Stimulated activated CD8-positive, alpha-beta memory T cell treated with anti-CD3 and anti-CD28 coated beads, Interleukin-12 subunit alpha, Interleukin-12 subunit beta, amount 100 ng/mL, for 1 hour (primary cell): ENCODE data around the gene PVALEF.
"Not testable (repeated sequence)": the region's sequence is repeated elsewhere in the genome, so short reads cannot be mapped to it uniquely, and the experiment has no call there.

ENCODE experiments used
- DNase-seq: peaks from one replicate; pipeline ENCODE4 v3.0.0-alpha.2; 2020; ENCODE audit warnings: low read depth

PVALEF gene

DNA sequence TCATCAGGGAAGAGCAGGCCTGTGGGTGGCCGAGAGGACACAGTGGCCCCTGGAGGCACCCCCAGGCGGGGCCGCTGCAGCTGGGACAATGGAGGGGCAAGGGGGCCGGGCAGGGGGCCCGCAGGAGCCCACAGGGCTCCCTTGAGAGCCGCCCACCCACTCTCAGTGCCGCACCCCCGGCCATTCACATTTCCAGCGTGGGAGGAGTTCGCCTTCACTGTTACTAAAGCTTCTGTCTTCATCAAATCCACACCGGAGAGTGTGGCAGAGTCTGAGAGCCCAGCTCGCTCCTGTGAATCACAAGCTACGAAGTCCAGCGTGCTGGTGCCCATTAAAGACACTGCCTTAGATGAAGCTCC, 20.9 kb upstream of the PVALEF start:
- DNase-seq: no peak

DNA sequence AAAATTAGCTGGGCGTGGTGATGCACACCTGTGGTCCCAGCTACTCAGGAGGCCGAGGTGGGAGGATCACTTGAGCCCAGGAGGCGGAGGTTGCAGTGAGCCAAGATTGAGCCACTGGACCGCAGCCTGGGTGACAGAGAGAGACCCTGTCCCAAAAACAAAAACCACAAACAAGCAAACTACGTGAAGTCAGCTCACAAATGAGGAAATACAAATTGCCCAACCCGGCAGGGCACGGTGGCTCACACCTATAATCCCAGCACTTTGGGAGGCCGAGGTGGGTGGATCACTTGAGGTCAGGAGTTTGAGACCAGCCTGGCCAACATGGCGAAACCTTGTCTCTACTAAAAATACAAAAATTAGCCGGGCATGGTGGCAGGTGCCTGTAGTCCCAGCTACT, 19.1 kb upstream of the PVALEF start:
- DNase-seq: not testable (repeated sequence)

DNA sequence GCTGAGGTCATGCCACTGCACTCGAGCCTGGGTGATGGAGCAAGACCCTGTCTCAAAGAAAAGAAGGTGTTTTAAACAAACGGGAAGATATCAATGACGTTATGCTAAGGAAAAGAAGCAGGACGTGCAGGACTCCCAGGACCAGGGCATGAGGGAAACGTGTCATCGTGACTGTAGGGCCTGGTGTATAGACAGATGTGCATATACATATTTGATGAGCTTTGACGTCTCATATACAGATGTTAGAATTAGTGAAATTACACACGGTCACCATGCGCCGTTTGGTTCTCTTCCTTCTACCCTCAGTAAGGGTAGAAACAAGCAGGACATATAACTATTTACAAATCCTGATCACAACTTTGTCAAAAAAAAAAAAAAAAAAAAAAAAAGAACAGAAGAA, 17.6 kb upstream of the PVALEF start:
- DNase-seq: no peak

DNA sequence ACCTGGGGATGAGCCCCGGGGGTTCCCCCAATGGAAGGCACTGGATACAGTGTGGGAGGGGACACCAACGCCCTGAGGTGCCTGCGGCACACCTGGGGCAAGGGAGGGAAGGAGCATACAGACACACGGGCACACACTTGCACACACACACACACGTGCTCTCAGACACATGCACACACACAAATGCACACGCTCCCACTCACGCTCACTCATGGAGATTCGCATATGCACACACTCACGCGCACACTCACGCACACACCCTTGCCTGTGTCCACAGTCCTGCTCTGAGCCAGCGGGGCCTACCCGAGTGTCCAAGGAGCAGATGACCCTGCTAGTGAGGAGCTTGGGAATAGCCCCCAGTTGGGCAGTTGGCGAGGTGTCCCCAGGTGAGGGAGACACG, 16.7 kb upstream of the PVALEF start:
- DNase-seq: no peak

GRCh38 chr17:81148986-81149533, 16.2 kb upstream of the PVALEF start:
- no peak for DNase-seq

DNA sequence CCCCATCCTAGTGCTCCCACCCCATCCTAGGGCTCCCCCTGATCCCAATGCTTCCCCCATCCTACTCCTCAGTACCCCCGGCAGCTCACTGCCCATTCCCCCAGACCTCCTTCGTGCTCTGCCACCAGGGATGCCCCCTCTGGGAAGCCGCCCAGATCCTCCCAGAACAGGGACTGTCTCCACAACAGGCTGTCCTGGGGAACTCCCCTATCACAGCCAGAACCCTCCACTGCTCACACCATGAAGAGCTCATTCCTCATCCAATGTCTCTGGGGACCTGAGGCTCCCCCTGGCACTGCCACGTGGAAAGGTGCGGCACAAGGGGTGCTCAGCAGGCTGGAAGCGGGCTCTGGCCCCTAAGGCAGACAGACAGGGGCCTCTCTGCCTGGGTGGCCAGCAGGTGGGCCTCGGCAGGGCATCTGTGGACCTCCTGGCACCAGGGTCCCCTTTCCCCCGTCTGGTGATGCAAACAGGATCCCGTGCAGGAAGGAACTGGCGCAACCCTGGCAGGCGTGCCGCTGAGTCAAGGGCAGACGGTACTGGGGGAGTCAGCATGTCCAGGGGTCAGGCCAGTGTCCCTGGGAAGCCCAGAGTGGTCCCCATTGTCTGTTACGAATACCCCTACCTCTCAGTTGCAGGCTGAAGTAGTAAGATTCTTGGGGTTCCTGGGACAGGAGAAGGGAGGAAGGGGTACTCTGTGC, 14.8 kb upstream of the PVALEF start:
- no peak for DNase-seq

- DNase-seq: no peak
These were observed 14.0 kb upstream of the PVALEF start for GRCh38 chr17:81151278-81151677.

DNA sequence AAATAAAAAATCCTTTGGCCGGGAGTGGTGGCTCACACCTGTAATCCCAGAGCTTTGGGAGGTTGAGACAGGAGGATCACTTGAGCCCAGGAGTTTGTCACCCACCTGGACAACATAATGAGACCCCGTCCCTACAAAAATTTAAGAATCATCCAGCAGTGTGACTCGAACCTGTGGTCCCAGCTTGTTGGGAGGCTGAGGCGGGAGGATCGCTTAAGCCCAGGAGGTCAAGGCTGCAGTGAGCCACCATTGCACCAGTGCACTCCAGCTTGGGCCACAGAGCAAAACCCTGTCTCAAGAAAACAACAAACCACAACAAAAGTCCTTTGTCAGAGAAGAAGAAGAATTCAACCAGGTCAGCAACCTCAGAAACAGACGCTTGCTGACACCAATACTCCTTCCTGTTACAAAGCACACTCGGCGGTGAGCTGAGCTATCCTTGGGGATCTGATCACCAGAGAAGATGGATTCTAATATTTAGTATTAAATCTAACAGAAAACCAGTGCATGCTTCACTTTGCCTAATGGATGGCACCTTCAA, 12.9 kb upstream of the PVALEF start:
- no peak for DNase-seq

- no peak for DNase-seq
These were observed 11.9 kb upstream of the PVALEF start for GRCh38 chr17:81153340-81153803.

- DNase-seq: not testable (repeated sequence)
These were observed 11.3 kb upstream of the PVALEF start for GRCh38 chr17:81154016-81154415.

DNA sequence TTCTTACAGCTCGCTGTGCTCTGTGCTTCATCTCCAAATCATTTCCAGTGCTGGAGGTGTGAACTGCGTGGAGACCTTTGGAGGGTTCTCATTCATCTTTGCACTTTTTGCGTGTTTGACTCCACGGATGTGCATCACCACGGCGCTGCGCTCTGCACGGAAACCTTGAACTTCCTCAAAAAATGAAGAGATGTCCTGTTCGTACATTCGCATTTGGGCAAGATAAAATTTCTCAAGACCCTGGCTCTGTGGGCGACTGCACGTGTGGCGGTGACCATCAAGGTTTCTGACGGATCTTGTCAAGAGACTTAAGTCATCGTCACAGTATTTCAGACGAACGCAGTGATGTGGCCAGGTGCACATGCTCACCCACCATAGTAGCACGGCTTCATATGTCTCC, 10.3 kb upstream of the PVALEF start:
- no peak for DNase-seq

DNA sequence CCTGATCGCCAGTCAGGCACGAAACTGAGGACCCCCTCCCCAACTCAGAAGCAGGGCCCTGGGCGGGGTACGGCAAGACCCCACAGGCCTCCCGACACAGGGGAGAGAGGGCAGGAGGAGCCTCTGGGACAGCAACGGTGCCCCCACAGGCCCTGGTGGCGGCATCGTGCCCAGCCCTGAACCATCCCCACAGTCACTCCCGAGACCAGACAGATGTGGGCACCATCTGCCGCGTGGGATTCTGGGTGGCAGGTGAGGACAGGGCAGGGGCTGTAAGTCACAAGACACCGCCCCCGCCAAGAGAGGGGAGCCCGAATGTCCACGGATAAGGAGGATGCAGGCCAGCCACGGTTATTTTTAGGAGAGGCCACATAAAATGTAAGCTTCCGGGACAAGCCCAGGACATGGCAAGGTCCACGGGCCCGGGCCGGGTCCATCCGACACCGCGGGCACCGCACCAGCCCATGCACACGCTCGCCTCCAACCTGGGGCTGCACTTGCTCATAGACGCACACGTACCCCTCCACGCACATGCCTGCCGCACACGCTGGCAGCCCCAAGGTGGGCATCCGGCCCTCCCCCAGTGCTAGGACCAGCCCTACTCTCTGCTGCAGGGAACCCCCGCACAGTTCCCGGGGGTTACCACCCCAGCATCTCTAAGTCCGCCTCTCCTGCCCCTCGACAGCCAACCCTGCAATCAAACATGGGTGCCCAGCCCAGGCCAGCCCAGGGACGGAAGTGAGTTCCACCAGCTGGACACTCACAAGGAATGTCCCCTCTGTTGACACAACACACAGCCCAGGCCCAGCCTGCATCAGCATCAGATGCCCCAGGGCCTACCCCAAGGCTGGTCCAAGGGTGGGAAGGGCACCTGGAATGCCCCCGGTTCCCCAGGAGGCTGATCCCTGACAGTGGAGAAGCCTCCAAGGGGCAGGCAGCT, 8.2 kb upstream of the PVALEF start:
- no peak for DNase-seq

DNA sequence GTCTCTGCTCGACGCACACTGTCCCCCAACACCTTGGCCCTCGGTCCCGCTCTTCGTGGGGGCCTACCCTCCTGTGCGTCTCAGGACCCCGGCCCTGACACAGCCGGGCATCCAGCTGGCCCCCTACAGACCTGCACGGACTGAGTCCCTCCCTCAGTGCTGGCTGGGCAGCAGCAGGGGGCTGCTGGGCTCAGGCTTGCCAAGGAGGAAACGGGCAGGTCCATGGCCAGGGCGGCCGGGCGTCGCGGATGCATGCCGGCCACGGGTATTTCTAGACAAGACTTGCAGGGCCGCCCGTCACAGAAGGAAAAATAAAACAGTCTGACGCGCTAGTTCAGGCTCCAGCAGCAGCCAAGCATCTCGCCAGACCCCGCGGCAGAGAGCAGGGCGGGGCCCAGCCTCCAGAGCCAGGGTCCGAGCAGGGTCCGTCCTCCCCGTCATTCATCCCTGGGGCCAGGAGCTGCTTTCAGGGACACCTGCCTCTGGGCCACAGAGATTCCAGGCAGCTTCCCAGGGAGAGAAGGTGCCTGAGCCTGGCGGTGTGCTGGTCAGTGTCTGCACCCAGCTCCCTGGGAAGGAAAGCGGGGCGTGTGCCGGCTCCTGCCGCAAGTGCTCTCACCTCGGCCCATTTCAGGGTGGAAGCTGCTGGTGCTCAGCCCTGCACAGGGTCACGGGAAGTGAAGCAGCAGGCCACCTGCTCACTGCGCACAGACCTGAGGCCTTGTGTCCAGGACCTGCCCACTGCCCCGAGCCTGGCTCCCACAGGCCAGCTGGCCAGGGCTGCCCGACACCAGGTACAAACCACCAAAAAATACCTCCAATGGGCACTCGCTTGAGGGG, 7.2 kb upstream of the PVALEF start:
- DNase-seq: no peak

DNA sequence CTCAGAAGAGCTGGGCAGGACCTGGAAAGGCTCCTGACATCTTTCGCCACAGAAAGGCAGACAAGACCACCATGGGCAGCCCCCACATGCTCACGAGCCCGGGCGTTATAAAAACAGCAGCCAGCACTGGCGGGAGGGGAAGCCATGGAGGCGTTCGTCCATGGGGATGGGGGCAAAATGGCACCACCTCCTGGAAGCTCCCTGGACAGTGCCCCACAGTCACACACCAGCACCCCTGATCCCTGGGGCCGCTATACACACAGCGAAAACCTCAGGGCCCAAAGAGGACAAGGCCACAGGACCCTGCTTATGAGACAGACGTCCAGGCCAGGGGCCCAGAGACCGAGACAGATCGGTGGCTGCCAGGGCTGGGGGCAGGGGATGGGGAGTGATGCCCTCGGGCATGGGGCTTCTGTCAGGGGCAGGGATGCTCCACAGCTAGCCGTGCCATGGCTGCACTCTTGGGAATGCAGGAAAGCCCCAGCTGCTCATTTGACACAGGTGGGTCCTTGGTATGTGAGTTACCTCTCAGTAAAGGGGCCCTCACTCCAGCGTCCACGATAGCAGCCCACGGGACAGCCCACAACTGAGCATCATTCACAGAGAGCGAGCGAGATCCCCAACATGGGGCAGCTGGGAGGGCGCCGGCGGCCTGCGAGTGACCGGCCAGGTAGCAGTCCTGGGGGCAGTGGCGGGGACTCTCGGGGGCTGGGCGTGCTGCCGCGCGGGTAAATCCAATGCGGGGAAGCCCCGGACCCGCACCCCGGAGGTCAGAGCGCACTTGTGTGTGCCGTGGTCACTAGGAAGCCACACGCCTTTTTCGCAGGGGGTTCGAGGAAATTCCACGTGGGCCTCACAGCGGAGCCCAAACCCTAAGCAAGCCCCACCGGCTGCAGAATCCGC, 6.4 kb upstream of the PVALEF start:
- no peak for DNase-seq

DNA sequence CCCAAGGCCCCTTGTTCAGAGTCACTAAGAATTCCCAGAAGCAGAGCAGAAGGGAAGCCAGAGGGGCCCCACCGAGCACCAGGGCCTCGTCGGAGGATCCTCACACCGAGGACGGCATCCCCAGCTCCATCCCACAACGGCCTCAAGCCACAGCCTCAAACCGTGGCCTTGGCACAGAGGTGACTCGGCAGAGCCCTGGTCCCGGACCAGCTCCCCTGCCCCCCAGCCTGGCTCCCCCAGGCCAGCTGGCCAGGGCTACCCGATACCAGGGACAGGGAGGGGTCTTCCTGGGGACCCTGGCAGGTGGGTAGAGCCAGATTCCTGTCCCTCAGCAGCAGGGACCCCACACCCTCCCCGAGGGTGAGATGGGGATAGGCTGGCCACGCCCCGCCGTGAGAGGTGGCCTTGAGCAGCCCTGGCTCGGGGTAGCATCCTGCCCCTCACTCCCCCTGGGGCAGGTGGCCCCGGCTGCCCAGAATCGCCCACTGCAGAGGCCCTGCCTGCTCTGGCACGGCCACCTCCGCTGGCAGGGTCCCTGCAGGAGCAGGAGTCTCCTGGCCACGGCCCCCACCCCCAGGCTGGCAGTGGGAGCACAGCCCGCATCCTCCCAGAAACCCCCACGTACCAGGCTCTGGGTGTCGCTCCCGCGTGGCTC, 5.6 kb upstream of the PVALEF start:
- no peak for DNase-seq

DNA sequence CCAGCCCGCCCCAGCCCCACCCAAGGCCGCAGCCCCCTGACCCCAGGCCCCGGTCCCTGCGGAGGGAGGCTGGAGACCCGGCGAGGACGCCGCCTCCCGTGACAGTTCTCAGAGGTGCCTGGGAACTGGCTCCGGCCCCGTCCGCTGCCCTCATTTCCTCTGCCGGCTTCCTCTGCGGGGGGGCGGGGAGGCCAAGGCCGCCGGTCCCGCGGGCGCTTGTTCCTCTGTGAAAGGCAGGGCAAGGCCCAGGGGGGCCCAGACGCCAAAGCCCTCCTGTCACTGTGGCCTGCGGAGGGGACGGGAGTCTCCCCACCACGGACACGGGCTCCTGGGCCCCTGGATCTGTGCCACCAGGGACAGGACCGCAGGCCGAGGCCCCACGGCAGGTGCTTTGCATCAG, 5.0 kb upstream of the PVALEF start:
- no peak for DNase-seq

DNA sequence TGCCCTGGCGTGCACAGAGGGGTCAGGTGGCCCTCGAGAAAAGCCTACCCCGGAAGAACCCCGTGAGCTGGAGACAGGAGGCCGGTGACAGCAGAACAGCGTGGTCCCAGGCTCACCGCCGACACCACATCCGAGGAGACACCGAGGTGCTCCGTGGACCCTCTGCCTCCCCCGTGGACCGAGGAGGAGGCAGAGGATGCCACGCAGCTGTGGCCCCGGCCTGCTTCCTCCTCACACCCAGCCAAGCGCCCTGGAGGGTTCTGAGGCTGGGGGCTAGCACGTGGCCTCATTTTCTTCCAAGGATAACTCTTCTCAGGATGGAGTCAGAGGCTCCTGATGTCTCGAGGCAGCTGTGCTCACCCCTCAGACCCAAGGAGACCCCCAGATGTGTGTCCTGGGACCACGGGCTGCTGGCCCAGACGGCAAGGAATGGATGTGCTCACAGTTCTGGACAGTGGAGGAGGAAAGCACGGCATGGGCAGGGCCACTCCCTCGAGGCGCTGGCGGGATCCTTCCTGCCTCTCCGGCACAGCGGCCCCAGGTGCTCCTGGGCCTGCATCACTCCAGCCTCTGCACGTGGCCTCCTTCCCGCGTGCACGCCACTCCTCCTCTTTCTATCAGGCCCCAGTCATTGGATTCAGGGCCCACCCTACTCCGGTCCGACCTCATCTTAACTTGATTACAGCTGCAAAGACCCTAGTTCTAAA, 4.4 kb upstream of the PVALEF start:
- no peak for DNase-seq

- no peak for DNase-seq
These were observed 3.8 kb upstream of the PVALEF start for GRCh38 chr17:81161536-81161935.

DNA sequence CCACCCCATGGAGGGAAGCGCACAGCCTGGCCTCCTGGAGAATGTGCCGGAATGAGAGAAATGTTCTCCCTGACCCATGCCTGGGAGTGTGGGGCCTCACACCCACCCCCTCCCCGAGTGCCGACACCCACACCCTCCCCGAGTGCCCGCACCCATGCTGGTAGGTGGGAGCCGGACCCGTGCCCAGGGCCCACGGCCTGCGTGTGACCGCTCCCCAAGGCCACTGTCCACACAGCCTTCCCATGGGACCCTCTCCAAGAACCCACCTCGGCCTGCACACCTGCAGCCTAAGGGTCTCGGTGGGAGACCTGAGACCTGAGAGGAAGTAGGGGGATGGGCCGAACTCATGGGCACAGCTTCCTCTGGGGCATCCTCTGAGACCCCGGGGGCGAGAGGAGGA, 3.3 kb upstream of the PVALEF start:
- no peak for DNase-seq

GRCh38 chr17:81162491-81162890, 2.8 kb upstream of the PVALEF start:
- DNase-seq: no peak
